Large intestine (tissue), 3 donors: ENCODE measurements around the gene PIK3C3. TPM values are rescaled to one million over a fixed set of nuclear protein-coding genes. Genes with fewer than 3 reads are reported as not detected.
A peak's percentile ranks its signal among the peaks of the same experiment; 100 is the strongest.

Source experiments
- DNase-seq, 2 donors: peaks; one replicate each; pipeline versions ENCODE4 v3.0.0 to v3.0.0-alpha.2; 2013
- H3K27ac ChIP-seq: one replicate; pipeline ENCODE4 v1.5.1; 2013; ENCODE audit warnings: low read length
- H3K27me3 ChIP-seq: 2 replicates; pipeline ENCODE4 v1.6.1; 2013; ENCODE audit warnings: low read length; ENCODE audit not compliant: control insufficient read depth, insufficient read depth
- H3K36me3 ChIP-seq: 2 replicates; pipeline ENCODE4 v1.6.1; 2013; ENCODE audit warnings: low read length; ENCODE audit not compliant: control insufficient read depth, insufficient read depth
- H3K4me1 ChIP-seq: one replicate; pipeline ENCODE4 v1.6.1; 2013; ENCODE audit warnings: low read length; ENCODE audit not compliant: control insufficient read depth, insufficient read depth
- H3K4me3 ChIP-seq: one replicate; pipeline ENCODE4 v1.5.1; 2013; ENCODE audit warnings: low read length
- H3K9me3 ChIP-seq: one replicate; pipeline ENCODE4 v1.6.1; 2013; ENCODE audit warnings: mild to moderate bottlenecking, low read depth, low read length, moderate library complexity; ENCODE audit not compliant: control insufficient read depth
- WGBS: methylation state at CpG from one replicate; pipeline ENCODE4 v1.1.5; 2013; ENCODE audit warnings: low lambda C conversion rate; ENCODE audit not compliant: insufficient coverage; 5-methylcytosine and 5-hydroxymethylcytosine counted together
- polyA plus RNA-seq: library from polyadenylated mRNA; unstranded; fragments of 120-200 nt; gene quantifications from one replicate; pipeline ENCODE4 v1.2.1, GENCODE V29; 2013

Gene PIK3C3
- polyA plus RNA-seq, 1 donor = 38.2 TPM

- Histone ChIP-seq H3K9me3 (no peaks in the 10 kb centered on the region), H3K27ac (no peak overlapping the region), H3K4me1 (no peaks in the 10 kb centered on the region), H3K4me3 (no peak overlapping the region), H3K36me3 (no peaks in the 10 kb centered on the region), H3K27me3 (peaks cover 6% of the 10 kb centered on the region)
- no peak for DNase-seq
Measured at GRCh38 chr18:41932899-41933298, 22.1 kb upstream of the PIK3C3 start.

GRCh38 chr18:41933778-41934177, 21.3 kb upstream of the PIK3C3 start:
- no peaks in the 10 kb centered on the region for H3K9me3 ChIP-seq
- H3K4me3 ChIP-seq = no peak overlapping the region
- WGBS = no CpG with 5 or more reads among the region's 4 CpGs
- no peaks in the 10 kb centered on the region for H3K36me3 ChIP-seq
- peaks cover 6% of the 10 kb centered on the region for H3K27me3 ChIP-seq
- H3K27ac ChIP-seq = no peak overlapping the region
- H3K4me1 ChIP-seq = no peaks in the 10 kb centered on the region
- no peak for DNase-seq

- Histone ChIP-seq H3K4me3 (no peak overlapping the region), H3K27me3 (peaks cover 9% of the 10 kb centered on the region), H3K9me3 (no peaks in the 10 kb centered on the region), H3K36me3 (no peaks in the 10 kb centered on the region), H3K4me1 (no peaks in the 10 kb centered on the region), H3K27ac (no peak overlapping the region)
- no CpG with 5 or more reads among the region's 2 CpGs for WGBS
- DNase-seq = no peak
Measured at GRCh38 chr18:41936471-41937134, 18.4 kb upstream of the PIK3C3 start.

- 100% methylated on average over 1 of the region's 2 CpGs for WGBS
- no peak overlapping the region for H3K27ac ChIP-seq
- no peak for DNase-seq
- H3K4me1 ChIP-seq = no peaks in the 10 kb centered on the region
- H3K36me3 ChIP-seq = no peaks in the 10 kb centered on the region
- no peak overlapping the region for H3K4me3 ChIP-seq
- peaks cover 9% of the 10 kb centered on the region for H3K27me3 ChIP-seq
- no peaks in the 10 kb centered on the region for H3K9me3 ChIP-seq
Measured at GRCh38 chr18:41938445-41938844, 16.6 kb upstream of the PIK3C3 start.

GRCh38 chr18:41939326-41939725, 15.7 kb upstream of the PIK3C3 start:
- Histone ChIP-seq H3K27me3 (peaks cover 5% of the 10 kb centered on the region), H3K4me1 (no peaks in the 10 kb centered on the region), H3K36me3 (no peaks in the 10 kb centered on the region), H3K4me3 (no peak overlapping the region), H3K9me3 (no peaks in the 10 kb centered on the region), H3K27ac (no peak overlapping the region)
- WGBS = 71% methylated on average over 1 of the region's 1 CpG
- no peak for DNase-seq

GRCh38 chr18:41940506-41941215, 14.4 kb upstream of the PIK3C3 start:
- no CpG with 5 or more reads among the region's 6 CpGs for WGBS
- Histone ChIP-seq H3K27me3 (peaks cover 7% of the 10 kb centered on the region), H3K4me3 (no peak overlapping the region), H3K36me3 (no peaks in the 10 kb centered on the region), H3K9me3 (no peaks in the 10 kb centered on the region), H3K4me1 (no peaks in the 10 kb centered on the region), H3K27ac (no peak overlapping the region)
- DNase-seq = no peak

GRCh38 chr18:41942254-41942653, 12.8 kb upstream of the PIK3C3 start:
- no peaks in the 10 kb centered on the region for H3K9me3 ChIP-seq
- no peak overlapping the region for H3K4me3 ChIP-seq
- no peak for DNase-seq
- H3K27ac ChIP-seq = no peak overlapping the region
- H3K27me3 ChIP-seq = peaks cover 7% of the 10 kb centered on the region
- H3K4me1 ChIP-seq = no peaks in the 10 kb centered on the region
- no peaks in the 10 kb centered on the region for H3K36me3 ChIP-seq
- 84% methylated on average over 2 of the region's 2 CpGs for WGBS

GRCh38 chr18:41948544-41949110, 6.4 kb upstream of the PIK3C3 start:
- Histone ChIP-seq H3K4me1 (no peaks in the 10 kb centered on the region), H3K27ac (no peak overlapping the region), H3K4me3 (no peak overlapping the region), H3K36me3 (no peaks in the 10 kb centered on the region), H3K9me3 (no peaks in the 10 kb centered on the region), H3K27me3 (peaks cover 2% of the 10 kb centered on the region)
- DNase-seq = no peak
- WGBS = 86% methylated on average over 1 of the region's 3 CpGs

- Histone ChIP-seq H3K4me3 (no peak overlapping the region), H3K27ac (no peak overlapping the region), H3K27me3 (peaks cover 2% of the 10 kb centered on the region), H3K9me3 (no peaks in the 10 kb centered on the region), H3K36me3 (no peaks in the 10 kb centered on the region), H3K4me1 (no peaks in the 10 kb centered on the region)
- DNase-seq = no peak
- WGBS = no CpG with 5 or more reads among the region's 2 CpGs
Measured at GRCh38 chr18:41949206-41949920, 5.7 kb upstream of the PIK3C3 start.

- H3K4me3 ChIP-seq = peak overlapping the region; percentile 93
- H3K9me3 ChIP-seq = no peaks in the 10 kb centered on the region
- DNase-seq = no peak
- WGBS = 7% methylated on average over 9 of the region's 11 CpGs
- H3K27ac ChIP-seq = peak overlapping the region; percentile 80
- peaks cover 2% of the 10 kb centered on the region for H3K4me1 ChIP-seq
- no peaks in the 10 kb centered on the region for H3K27me3 ChIP-seq
- H3K36me3 ChIP-seq = peaks cover 12% of the 10 kb centered on the region
Measured at GRCh38 chr18:41955688-41956087, 654 bp downstream of the PIK3C3 start.
